GM18867 (cell line): ENCODE data around the gene RHOBTB3.
A peak's percentile ranks its signal among the peaks of the same experiment; 100 is the strongest.
"Not testable (repeated sequence)": the region's sequence is repeated elsewhere in the genome, so short reads cannot be mapped to it uniquely, and the experiment has no call there.

Experiments
- ATAC-seq: cut with Tn5 transposase; IDR thresholded peaks from one replicate; pipeline ENCODE4 v1.9.1; 2021; ENCODE audit warnings: mild to moderate bottlenecking, moderate library complexity; ENCODE audit not compliant: unreplicated experiment

The RHOBTB3 gene

GRCh38 chr5:95797301-95797700, 66.2 kb downstream of the RHOBTB3 start:
- no peak for ATAC-seq

- no peak for ATAC-seq
Observed at GRCh38 chr5:95798048-95798447, 66.9 kb downstream of the RHOBTB3 start.

DNA sequence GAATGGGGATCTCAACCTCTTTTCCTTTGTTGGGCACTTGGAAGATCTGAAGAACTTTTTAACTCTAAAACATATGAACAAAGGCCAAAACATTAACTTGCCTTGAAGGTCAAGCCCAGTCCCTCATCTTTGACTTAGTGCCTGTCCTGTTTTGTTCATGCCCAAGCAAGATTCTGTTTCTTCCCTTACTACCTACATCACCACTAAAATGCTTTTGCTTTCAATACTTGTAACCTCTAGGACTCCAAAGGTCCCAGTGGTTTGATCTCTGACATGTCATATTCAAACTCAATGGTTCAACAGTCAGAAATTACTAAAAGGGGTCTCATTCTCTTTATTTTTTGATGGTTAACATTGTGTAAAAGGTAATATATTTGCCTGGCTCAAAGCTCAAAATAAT, 67.4 kb downstream of the RHOBTB3 start:
- ATAC-seq, result peak; percentile 51

DNA sequence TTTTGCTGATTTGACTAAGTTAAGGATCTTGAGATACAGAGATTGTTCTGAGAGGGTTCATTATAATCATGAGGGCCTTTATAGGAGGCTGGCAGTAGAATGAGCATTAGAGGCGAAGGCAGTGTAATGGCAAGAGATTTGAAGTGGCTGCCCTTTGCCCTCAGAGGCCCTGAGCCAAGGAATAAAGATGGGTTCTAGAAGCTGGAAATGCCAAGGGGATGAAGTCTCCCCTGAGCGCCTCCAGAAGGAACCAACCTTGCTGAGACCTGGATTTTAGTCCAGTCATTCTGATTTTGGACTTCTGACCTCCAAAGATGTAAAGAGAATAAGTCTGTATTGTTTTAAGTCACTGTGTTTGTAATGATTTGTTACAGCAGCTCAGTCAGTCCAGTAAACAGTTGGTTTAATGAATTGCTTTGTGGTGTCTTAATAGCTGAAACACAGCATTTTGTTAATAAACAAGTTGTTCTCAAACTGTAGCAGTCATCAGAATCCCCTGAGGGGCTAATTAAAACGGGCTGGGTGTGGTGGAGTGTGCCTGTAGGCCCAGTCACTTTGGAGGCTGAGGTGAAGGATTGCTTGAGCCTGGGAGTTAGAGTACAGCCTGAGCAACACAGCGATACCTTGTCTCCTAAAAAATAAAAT, 68.2 kb downstream of the RHOBTB3 start:
- no peak for ATAC-seq

DNA sequence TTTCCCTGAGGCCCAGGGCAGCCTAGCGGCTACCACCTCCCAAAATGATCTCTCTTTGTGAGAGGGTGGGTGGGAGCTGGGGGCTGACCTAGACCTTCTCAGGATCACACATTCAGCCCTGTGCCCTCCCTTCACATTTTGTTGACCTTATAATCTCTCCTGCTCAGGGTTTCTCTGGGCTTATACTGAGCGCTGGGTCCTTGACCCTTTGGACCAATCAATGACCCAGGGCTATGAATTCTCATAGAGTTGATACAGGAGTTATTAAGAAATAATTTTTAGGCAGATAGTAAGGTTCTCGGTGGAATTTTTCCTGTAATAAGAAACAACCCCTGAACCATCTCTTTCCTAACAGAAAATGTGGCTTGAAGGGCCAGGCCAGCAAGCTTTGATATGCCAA, 69.4 kb downstream of the RHOBTB3 start:
- ATAC-seq, result no peak

GRCh38 chr5:95801532-95801931, 70.4 kb downstream of the RHOBTB3 start:
- ATAC-seq, result no peak

- no peak for ATAC-seq
Observed at GRCh38 chr5:95801961-95802360, 70.8 kb downstream of the RHOBTB3 start.

DNA sequence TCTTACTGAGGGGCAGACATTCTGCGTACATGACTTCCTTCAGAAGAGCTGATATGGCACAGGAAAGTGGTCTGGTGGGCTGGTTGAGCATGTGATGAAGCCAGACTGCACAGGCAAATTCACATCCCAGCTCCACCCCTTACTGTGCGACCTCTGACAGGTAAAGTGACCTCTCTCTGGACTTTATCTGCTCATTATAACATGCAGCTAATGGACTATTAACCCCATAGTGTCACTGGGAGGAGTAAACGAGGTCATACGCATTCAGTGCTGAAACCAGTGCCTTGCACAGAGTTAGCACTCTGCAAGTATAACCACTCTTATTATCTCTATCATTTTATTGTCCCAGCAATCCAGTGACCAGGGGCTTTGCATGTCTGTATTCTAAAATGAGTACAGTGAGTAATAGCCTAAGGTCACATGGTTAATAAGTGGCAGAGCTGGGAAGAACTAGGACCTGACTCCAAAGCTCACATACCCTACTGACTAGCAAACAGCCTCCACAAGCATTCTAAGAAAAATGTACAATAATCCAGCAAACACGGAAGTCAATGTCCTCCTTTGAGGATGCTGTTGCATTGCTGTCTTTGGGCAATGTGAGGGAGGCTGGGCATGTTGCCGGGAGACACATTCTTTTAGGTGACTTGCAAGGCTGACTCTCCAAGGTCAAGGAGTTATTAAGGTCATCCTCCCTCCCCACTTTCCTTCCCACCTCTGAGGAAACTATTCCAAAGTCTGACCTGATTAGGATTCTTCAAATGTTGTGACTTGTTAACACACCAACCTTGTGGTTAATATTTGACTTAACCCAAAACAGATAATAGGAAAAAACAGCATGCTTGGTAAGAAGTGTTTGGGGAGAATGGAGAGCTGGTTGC, 72.4 kb downstream of the RHOBTB3 start:
- no peak for ATAC-seq

- no peak for ATAC-seq
Observed at GRCh38 chr5:95804736-95805539, 73.8 kb downstream of the RHOBTB3 start.

GRCh38 chr5:95806687-95807086, 75.6 kb downstream of the RHOBTB3 start:
- ATAC-seq, result no peak

GRCh38 chr5:95808013-95808685, 77.0 kb downstream of the RHOBTB3 start:
- ATAC-seq, result peak; percentile 4

DNA sequence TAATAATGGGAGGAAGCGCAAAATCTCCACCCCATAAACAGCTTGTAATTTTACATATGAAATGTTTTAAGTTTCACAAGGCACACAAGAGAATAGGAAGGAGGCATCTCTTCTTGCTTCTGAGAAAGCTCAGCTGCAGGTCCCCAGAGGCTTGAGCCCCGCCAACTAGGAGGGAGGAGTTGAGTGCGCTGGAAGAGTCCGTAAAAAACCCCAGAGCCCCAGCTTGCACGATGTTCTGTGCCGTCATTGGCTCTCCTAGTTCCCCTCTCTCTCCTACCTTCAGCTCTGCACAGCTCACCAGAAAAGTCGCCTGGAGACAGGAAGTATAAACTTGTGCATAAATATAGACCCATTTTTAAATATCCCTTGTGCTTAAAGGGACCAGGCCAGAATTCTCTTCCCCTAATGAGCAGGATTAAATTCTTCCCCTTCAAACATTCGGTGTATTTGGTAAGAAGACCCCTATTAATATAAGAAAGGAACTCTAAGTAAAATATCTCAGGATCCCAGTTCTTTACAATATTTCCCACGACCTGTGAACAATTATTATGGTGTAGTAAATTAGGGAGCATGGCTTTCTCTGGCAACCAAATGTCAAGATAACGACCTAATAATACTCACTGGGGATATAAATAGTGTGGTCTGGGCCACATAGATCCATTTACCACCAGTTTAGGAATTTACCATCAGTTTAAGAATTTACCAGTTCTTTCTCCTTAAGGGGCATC, 77.7 kb downstream of the RHOBTB3 start:
- peak; percentile 100 for ATAC-seq

DNA sequence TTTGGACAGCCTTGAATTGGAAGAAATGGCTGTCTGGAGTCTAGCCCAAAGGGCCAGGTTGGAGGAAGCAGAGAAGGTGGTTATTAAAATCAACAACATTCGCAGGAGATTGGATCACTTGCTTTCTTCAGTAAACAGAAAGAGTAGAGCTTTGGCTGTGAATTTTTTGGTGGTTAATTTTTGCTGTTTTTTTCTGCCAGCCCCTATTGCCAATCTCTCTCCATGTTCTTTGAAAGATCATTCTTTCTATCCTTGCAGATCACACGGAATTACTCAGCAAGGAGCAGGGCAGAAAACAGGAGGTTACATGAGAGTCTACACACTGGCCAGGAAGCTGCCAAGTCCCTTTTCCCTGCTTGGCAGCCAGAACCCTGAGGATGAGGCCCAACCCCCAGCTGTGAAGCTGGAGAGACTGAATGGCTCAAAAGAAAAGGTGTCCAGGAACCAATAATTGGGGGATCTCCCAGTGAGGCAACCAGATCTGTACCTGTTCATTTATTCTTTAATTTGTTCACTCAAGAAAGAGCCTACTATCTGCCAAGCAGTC, 78.4 kb downstream of the RHOBTB3 start:
- no peak for ATAC-seq

DNA sequence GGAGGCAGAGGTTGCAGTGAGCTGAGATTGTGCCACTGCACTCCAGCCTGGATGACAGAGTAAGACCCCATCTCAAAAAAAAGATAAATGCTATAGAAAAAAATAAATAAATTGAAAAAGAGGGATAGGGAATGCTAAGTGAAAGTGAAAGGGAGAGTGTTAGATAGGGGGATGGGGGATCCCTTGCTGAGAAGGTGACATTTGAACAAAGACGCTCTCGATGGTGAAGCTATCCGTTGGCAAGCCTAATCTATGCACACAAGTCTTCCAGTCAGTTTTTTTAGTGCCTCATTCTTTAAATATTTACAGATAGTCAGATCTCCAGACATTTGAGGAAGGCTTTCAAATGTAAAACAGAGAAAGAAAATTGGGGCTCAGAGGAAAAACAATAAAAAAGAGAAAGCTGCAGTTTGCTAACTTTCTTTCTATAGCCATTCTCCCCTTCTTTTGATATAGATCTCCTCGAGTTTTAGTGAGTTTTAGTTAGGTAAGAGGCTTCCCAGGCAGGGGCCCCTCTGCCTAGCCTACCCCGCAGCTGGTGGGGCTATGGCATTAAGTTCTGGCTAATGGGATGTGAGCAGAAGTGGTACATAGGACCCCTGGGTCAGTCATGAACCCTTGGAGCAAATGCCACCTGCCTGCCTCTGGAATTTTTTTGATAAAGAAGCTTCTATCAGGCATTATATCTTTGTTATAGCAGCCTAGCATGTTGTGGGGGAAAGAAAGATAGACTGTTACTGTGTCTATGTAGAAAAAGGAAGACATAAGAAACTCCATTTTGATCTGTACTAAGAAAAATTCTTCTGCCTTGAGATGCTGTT, 79.4 kb downstream of the RHOBTB3 start:
- ATAC-seq, result no peak

DNA sequence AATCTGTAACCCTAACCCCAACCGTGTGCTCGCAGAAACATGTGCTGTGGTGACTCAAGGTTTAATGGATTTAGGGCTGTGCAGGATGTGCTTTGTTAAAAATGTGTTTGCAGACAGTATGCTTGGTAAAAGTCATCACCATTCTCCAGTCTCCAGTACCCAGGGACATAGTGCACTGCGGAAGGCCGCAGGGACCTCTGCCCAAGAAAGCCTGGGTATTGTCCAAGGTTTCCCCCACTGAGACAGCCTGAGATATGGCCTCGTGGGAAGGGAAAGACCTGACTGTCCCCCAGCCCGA, 79.9 kb downstream of the RHOBTB3 start:
- ATAC-seq, result not testable (repeated sequence)

GRCh38 chr5:95811461-95812073, 80.4 kb downstream of the RHOBTB3 start:
- not testable (repeated sequence) for ATAC-seq

DNA sequence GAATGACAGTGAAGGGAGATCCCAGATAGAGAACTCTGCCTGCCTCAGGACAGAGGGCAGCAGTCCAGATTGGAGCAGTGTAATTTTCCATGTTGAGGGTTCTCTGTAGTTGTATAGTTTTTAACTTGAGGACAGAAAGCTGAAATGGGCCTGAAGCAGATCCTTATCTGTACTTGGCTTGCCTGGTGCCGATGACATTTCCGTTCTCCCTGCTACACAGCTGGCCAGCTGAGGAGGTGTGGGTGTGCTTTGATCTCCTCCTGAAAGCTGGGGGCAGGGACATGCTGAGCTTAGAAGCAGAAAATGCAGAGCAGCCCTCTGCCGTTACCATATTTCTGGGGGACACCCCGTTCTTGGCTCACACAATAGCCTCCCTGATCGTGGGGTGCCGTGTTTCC, 80.9 kb downstream of the RHOBTB3 start:
- ATAC-seq, result no peak

DNA sequence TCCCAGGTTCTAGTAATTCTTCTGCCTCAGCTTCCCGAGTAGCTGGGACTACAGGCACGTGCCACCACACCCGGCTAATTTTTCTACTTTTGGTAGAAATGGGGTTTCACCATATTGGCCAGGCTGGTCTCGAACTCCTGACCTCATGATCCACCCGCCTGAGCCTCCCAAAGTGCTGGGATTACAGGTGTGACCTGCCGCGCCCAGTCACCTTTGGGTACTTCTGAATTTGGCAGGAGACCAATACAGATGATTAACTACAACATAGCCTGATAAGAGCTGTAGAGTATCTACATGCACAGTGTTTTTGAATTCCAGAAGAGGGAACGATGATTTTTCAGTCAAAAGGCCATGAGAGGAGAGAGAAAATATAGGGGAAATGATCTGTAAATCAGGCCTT, 81.9 kb downstream of the RHOBTB3 start:
- ATAC-seq, result not testable (repeated sequence)

GRCh38 chr5:95815155-95815729, 84.1 kb downstream of the RHOBTB3 start:
- ATAC-seq, result no peak
